Neural progenitor cell (in vitro differentiated cells): ENCODE results near the gene ZNF622. TPM values are rescaled to one million over a fixed set of nuclear protein-coding genes. Genes with fewer than 3 reads are reported as not detected.

ENCODE experiments used
- DNase-seq: peaks from one replicate; pipeline ENCODE4 v3.0.0-alpha.2; 2016; ENCODE audit warnings: low spot score
- H2AFZ ChIP-seq: fragments of 200-600 bp; sonication (generic); replicated peaks from 2 replicates; pipeline ENCODE4 v1.6.1; 2016; ENCODE audit warnings: antibody characterized with exemption
- H3F3A ChIP-seq: fragments of 200-600 bp; sonication (generic); 2 replicates; pipeline ENCODE4 v1.6.1; 2016; ENCODE audit warnings: antibody characterized with exemption, low read depth
- H3K27ac ChIP-seq: fragments of 200-600 bp; sonication (generic); 2 replicates; pipeline ENCODE4 v1.5.1; 2016; ENCODE audit warnings: mild to moderate bottlenecking
- H3K27me3 ChIP-seq: fragments of 200-600 bp; sonication (generic); 2 replicates; pipeline ENCODE4 v1.6.1; 2016; ENCODE audit warnings: mild to moderate bottlenecking, moderate library complexity
- H3K36me3 ChIP-seq: fragments of 200-600 bp; sonication (generic); 2 replicates; pipeline ENCODE4 v1.5.1; 2016
- H3K4me1 ChIP-seq: fragments of 200-600 bp; sonication (generic); 2 replicates; pipeline ENCODE4 v1.6.1; 2016; ENCODE audit warnings: mixed run types
- H3K4me2 ChIP-seq: fragments of 200-600 bp; sonication (generic); 2 replicates; pipeline ENCODE4 v1.6.1; 2016
- H3K4me3 ChIP-seq: fragments of 200-600 bp; sonication (generic); 2 replicates; pipeline ENCODE4 v1.5.1; 2016
- H3K79me2 ChIP-seq: fragments of 200-600 bp; sonication (generic); 2 replicates; pipeline ENCODE4 v1.6.1; 2016; ENCODE audit warnings: low read depth
- H3K9ac ChIP-seq: fragments of 200-600 bp; sonication (generic); 2 replicates; pipeline ENCODE4 v1.6.1; 2016
- H3K9me3 ChIP-seq: fragments of 200-600 bp; sonication (generic); 2 replicates; pipeline ENCODE4 v1.5.1; 2016; ENCODE audit warnings: low read depth
- H4K20me1 ChIP-seq: fragments of 200-600 bp; sonication (generic); 2 replicates; pipeline ENCODE4 v1.6.1; 2016; ENCODE audit warnings: low read depth
- H3K27ac Mint-ChIP-seq: 3 replicates; pipeline ENCODE4 v1.8.0; 2021; ENCODE audit warnings: mixed read lengths
- H3K27me3 Mint-ChIP-seq: 2 replicates; pipeline ENCODE4 v1.8.0; 2022; ENCODE audit warnings: low read depth, mild to moderate bottlenecking, inconsistent platforms, moderate library complexity, mixed read lengths; ENCODE audit not compliant: insufficient read depth
- H3K36me3 Mint-ChIP-seq: 3 replicates; pipeline ENCODE4 v1.8.0; 2021; ENCODE audit warnings: mixed read lengths
- H3K4me1 Mint-ChIP-seq: 3 replicates; pipeline ENCODE4 v1.8.0; 2021; ENCODE audit warnings: mixed read lengths
- H3K4me3 Mint-ChIP-seq: 3 replicates; pipeline ENCODE4 v1.8.0; 2021; ENCODE audit warnings: mild to moderate bottlenecking, moderate library complexity, mixed read lengths
- H3K9me3 Mint-ChIP-seq: 3 replicates; pipeline ENCODE4 v1.8.0; 2020; ENCODE audit warnings: mixed read lengths
- EZH2 ChIP-seq: fragments of 200-600 bp; sonication (generic); IDR thresholded peaks from 2 replicates; pipeline ENCODE4 v1.6.1; 2017; ENCODE audit warnings: antibody characterized with exemption, mild to moderate bottlenecking, moderate library complexity
- EZH2phosphoT487 ChIP-seq: fragments of 200-600 bp; sonication (generic); IDR thresholded peaks from 2 replicates; pipeline ENCODE4 v1.6.1; 2017; ENCODE audit warnings: antibody characterized with exemption
- total RNA-seq: library from RNA; depleted of rRNA; stranded (reverse); fragments of >200 nt; gene quantifications from 2 replicates; pipeline ENCODE4 v1.2.3, GENCODE V29; 2015; ENCODE audit warnings: low replicate concordance
- TF ChIP-seq, protein P1 (sequence below): fragments of 200-600 bp; sonication (generic); IDR thresholded peaks from 2 replicates; pipeline ENCODE4 v1.5.1; 2017; ENCODE audit warnings: antibody characterized with exemption, mild to moderate bottlenecking

The ZNF622 gene
- total RNA-seq, 1 donor from 2014 or later, result 14.6 TPM

DNA sequence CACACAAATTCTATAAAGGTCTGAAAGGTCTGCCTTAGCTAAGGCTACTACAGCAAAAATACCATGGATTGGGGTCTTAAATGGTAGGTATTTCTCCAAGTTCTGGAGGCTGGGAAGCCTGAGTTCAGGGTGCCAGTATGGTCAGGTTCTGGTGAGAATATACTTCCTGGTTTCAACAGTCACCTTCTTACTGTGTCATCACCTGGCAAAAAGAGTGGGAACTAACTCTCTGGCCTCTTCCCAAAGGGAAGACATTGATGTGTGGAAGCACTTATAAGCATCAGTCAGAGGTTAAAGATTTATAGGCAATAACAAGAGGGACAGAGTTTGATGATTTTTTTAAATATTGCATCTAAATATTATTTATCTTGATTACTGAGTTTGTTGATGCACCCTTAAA, 53.0 kb downstream of the ZNF622 start:
- TF ChIP-seq EZH2, result no peak
- TF ChIP-seq EZH2phosphoT487, result no peak
- H3K4me2 ChIP-seq, result no peak overlapping the region
- H4K20me1 ChIP-seq, result no peaks in the 10 kb centered on the region
- no peak overlapping the region for H3K27ac ChIP-seq
- no peaks in the 10 kb centered on the region for H3K36me3 ChIP-seq
- DNase-seq, result no peak
- no peak overlapping the region for H3K4me3 ChIP-seq
- H3K9me3 ChIP-seq, result no peaks in the 10 kb centered on the region
- no peaks in the 10 kb centered on the region for H3K36me3 Mint-ChIP-seq
- H3K4me3 Mint-ChIP-seq, result no peak overlapping the region
- no peaks in the 10 kb centered on the region for H3K27me3 ChIP-seq
- no peaks in the 10 kb centered on the region for H3K27me3 Mint-ChIP-seq
- no peak overlapping the region for H2AFZ ChIP-seq
- no peaks in the 10 kb centered on the region for H3F3A ChIP-seq
- H3K27ac Mint-ChIP-seq, result no peak overlapping the region
- no peaks in the 10 kb centered on the region for H3K4me1 Mint-ChIP-seq
- peaks cover 3% of the 10 kb centered on the region for H3K9me3 Mint-ChIP-seq
- no peaks in the 10 kb centered on the region for H3K79me2 ChIP-seq
- H3K4me1 ChIP-seq, result peaks cover 3% of the 10 kb centered on the region
- no peak overlapping the region for H3K9ac ChIP-seq

DNA sequence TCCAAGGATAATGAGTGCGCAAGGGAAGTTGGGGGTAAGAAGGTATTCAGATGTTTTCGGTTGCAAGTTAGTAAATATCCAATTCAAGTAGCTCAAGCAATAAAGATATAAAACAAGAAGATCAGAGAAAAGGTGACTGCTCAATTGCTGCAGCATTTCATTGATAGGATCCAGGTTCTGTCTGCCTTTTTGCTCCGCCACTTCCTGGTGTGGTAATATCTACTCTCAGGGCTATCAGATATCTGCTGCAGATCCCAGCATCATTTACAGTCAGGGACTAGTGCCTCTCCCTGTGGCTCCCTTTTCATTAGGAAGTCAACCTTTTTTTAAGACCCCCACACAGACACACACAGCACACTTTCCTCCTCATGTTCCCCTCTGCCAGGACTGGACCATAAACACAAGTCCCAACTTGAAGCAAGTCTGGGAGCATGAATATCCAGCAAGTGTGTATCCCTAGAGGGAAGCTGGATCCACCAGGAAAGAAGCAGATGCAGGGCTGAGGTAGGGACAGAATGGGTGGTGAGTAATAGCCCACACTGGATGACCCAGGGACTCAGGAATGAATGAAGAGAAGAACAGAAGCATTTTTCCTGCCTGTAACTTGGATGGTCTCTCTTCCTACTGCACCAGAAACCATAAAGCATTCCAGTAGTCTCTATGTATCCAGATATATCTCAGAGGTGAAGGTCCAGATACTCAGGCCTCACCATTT, 53.7 kb downstream of the ZNF622 start:
- Histone ChIP-seq H2AFZ (no peak overlapping the region), H3F3A (no peaks in the 10 kb centered on the region), H3K27me3 (no peaks in the 10 kb centered on the region), H3K27ac (no peak overlapping the region), H3K79me2 (no peaks in the 10 kb centered on the region), H3K9ac (no peak overlapping the region), H3K9me3 (no peaks in the 10 kb centered on the region), H3K4me1 (no peaks in the 10 kb centered on the region), H4K20me1 (no peaks in the 10 kb centered on the region), H3K4me3 (no peak overlapping the region), H3K4me2 (no peak overlapping the region), H3K36me3 (no peaks in the 10 kb centered on the region)
- Mint-ChIP-seq H3K27me3 (no peaks in the 10 kb centered on the region), H3K9me3 (peaks cover 3% of the 10 kb centered on the region), H3K4me3 (no peak overlapping the region), H3K4me1 (no peaks in the 10 kb centered on the region), H3K36me3 (no peaks in the 10 kb centered on the region), H3K27ac (no peak overlapping the region)
- no peak for DNase-seq
- TF ChIP-seq EZH2, result no peak
- TF ChIP-seq EZH2phosphoT487, result no peak
- TF ChIP-seq, protein P1, sequence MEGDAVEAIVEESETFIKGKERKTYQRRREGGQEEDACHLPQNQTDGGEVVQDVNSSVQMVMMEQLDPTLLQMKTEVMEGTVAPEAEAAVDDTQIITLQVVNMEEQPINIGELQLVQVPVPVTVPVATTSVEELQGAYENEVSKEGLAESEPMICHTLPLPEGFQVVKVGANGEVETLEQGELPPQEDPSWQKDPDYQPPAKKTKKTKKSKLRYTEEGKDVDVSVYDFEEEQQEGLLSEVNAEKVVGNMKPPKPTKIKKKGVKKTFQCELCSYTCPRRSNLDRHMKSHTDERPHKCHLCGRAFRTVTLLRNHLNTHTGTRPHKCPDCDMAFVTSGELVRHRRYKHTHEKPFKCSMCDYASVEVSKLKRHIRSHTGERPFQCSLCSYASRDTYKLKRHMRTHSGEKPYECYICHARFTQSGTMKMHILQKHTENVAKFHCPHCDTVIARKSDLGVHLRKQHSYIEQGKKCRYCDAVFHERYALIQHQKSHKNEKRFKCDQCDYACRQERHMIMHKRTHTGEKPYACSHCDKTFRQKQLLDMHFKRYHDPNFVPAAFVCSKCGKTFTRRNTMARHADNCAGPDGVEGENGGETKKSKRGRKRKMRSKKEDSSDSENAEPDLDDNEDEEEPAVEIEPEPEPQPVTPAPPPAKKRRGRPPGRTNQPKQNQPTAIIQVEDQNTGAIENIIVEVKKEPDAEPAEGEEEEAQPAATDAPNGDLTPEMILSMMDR, result no peak

DNA sequence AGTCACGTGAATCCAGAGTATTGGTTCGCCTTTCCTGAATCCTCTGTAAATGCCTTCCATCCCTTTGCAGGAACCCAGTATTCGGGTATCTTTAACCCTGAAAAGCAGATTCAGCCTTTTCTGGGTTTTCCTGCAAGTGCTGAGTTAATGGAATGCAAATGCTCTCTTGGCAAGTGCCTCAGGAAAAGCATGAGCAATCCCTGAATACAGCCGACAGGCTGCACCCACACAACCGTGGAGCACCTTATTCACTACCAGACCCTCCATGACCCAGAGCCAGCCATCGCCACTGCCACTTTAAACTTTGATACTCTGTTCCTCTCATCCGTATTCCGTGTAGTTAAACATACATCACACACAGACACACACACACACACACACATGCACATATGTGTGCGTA, 54.4 kb downstream of the ZNF622 start:
- no peaks in the 10 kb centered on the region for H3K27me3 Mint-ChIP-seq
- Histone ChIP-seq H3K4me3 (no peak overlapping the region), H3K36me3 (no peaks in the 10 kb centered on the region), H3K27ac (no peak overlapping the region), H3K9ac (no peak overlapping the region), H3F3A (no peaks in the 10 kb centered on the region), H3K9me3 (no peaks in the 10 kb centered on the region), H3K27me3 (no peaks in the 10 kb centered on the region), H4K20me1 (no peaks in the 10 kb centered on the region), H3K4me2 (no peak overlapping the region), H2AFZ (no peak overlapping the region), H3K4me1 (no peaks in the 10 kb centered on the region), H3K79me2 (no peaks in the 10 kb centered on the region)
- H3K27ac Mint-ChIP-seq, result no peak overlapping the region
- no peak for DNase-seq
- no peaks in the 10 kb centered on the region for H3K36me3 Mint-ChIP-seq
- H3K4me1 Mint-ChIP-seq, result no peaks in the 10 kb centered on the region
- peaks cover 3% of the 10 kb centered on the region for H3K9me3 Mint-ChIP-seq
- TF ChIP-seq, protein P1, result no peak
- TF ChIP-seq EZH2phosphoT487 (no peak), EZH2 (no peak)
- no peak overlapping the region for H3K4me3 Mint-ChIP-seq

DNA sequence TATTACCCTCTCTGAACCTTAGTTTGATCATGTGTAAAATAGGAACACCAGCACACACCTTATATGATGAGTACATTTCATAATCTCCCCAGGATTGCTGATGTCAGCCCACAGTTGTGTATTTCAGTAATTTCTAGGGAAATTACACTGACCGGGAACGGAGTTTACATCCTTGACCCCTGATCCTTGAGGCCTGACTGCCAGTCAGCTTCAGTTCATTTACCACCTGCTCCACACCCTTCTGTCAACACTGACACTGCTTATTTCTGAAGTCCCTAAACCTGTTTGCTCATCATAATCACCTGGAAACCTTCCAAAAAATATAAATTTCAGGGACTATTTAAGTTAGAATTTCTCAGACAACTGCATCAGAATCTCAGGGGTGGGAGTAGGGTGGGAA, 55.3 kb downstream of the ZNF622 start:
- no peak overlapping the region for H3K4me3 ChIP-seq
- no peak overlapping the region for H3K27ac ChIP-seq
- H2AFZ ChIP-seq, result no peak overlapping the region
- H3K9me3 ChIP-seq, result no peaks in the 10 kb centered on the region
- no peak for DNase-seq
- no peak overlapping the region for H3K27ac Mint-ChIP-seq
- TF ChIP-seq EZH2phosphoT487 (no peak), EZH2 (no peak)
- TF ChIP-seq, protein P1, result no peak
- no peaks in the 10 kb centered on the region for H3K27me3 ChIP-seq
- H3K36me3 ChIP-seq, result no peaks in the 10 kb centered on the region
- no peak overlapping the region for H3K4me2 ChIP-seq
- H3K27me3 Mint-ChIP-seq, result no peaks in the 10 kb centered on the region
- H3K79me2 ChIP-seq, result no peaks in the 10 kb centered on the region
- peaks cover 3% of the 10 kb centered on the region for H3K9me3 Mint-ChIP-seq
- no peak overlapping the region for H3K9ac ChIP-seq
- no peaks in the 10 kb centered on the region for H3F3A ChIP-seq
- H3K4me3 Mint-ChIP-seq, result no peak overlapping the region
- H4K20me1 ChIP-seq, result no peaks in the 10 kb centered on the region
- no peaks in the 10 kb centered on the region for H3K4me1 Mint-ChIP-seq
- no peaks in the 10 kb centered on the region for H3K36me3 Mint-ChIP-seq
- H3K4me1 ChIP-seq, result no peaks in the 10 kb centered on the region
